Neuron (in vitro differentiated cells): Measurements from ENCODE around the gene HIVEP2.

Experiments used
- H2AFZ ChIP-seq: one replicate; pipeline ENCODE4 v1.6.1; 2013; ENCODE audit warnings: low read depth, mild to moderate bottlenecking, inconsistent platforms, low read length, moderate library complexity
- H3K27me3 ChIP-seq: one replicate; pipeline ENCODE4 v1.6.1; 2013; ENCODE audit warnings: low read length; ENCODE audit not compliant: insufficient read depth
- H3K36me3 ChIP-seq: one replicate; pipeline ENCODE4 v1.6.1; 2013; ENCODE audit warnings: low read length; ENCODE audit not compliant: insufficient read depth
- H3K4me1 ChIP-seq: one replicate; pipeline ENCODE4 v1.6.1; 2013; ENCODE audit warnings: low read length; ENCODE audit not compliant: insufficient read depth
- H3K4me3 ChIP-seq: 2 replicates; pipeline ENCODE4 v1.5.1; 2013; ENCODE audit warnings: mild to moderate bottlenecking, low read length, moderate library complexity
- H3K9me3 ChIP-seq: one replicate; pipeline ENCODE4 v1.6.1; 2013; ENCODE audit warnings: low read length

The HIVEP2 gene

GRCh38 chr6:142844065-142844755, 100.8 kb downstream of the HIVEP2 start:
- H3K9me3 ChIP-seq: peaks cover 2% of the 10 kb centered on the region
- no peak overlapping the region for H2AFZ ChIP-seq
- H3K4me1 ChIP-seq: peaks cover 30% of the 10 kb centered on the region
- no peaks in the 10 kb centered on the region for H3K36me3 ChIP-seq
- H3K4me3 ChIP-seq: no peak overlapping the region
- H3K27me3 ChIP-seq: no peaks in the 10 kb centered on the region

GRCh38 chr6:142843361-142843760, 101.6 kb downstream of the HIVEP2 start:
- Histone ChIP-seq H3K36me3 (no peaks in the 10 kb centered on the region), H3K4me1 (peaks cover 30% of the 10 kb centered on the region), H3K27me3 (no peaks in the 10 kb centered on the region), H3K9me3 (peaks cover 2% of the 10 kb centered on the region), H3K4me3 (no peak overlapping the region), H2AFZ (no peak overlapping the region)

GRCh38 chr6:142842418-142843261, 102.3 kb downstream of the HIVEP2 start:
- peaks cover 2% of the 10 kb centered on the region for H3K9me3 ChIP-seq
- H3K4me1 ChIP-seq: peaks cover 30% of the 10 kb centered on the region
- no peak overlapping the region for H2AFZ ChIP-seq
- H3K27me3 ChIP-seq: no peaks in the 10 kb centered on the region
- no peaks in the 10 kb centered on the region for H3K36me3 ChIP-seq
- no peak overlapping the region for H3K4me3 ChIP-seq

- Histone ChIP-seq H3K4me3 (no peak overlapping the region), H3K4me1 (peaks cover 28% of the 10 kb centered on the region), H3K9me3 (peaks cover 2% of the 10 kb centered on the region), H2AFZ (no peak overlapping the region), H3K36me3 (no peaks in the 10 kb centered on the region), H3K27me3 (no peaks in the 10 kb centered on the region)
Measured at GRCh38 chr6:142841915-142842314, 103.1 kb downstream of the HIVEP2 start.

- Histone ChIP-seq H2AFZ (no peak overlapping the region), H3K36me3 (no peaks in the 10 kb centered on the region)
Measured at GRCh38 chr6:142839686-142840040, 105.3 kb downstream of the HIVEP2 start.

GRCh38 chr6:142838821-142839685, 105.9 kb downstream of the HIVEP2 start:
- Histone ChIP-seq H3K36me3 (no peaks in the 10 kb centered on the region), H2AFZ (no peak overlapping the region), H3K27me3 (no peaks in the 10 kb centered on the region), H3K4me3 (no peak overlapping the region), H3K4me1 (peaks cover 6% of the 10 kb centered on the region), H3K9me3 (peaks cover 2% of the 10 kb centered on the region)

More at GRCh38 chr6:142839686-142840040, 105.3 kb downstream of the HIVEP2 start:
- H3K4me1 ChIP-seq: peaks cover 9% of the 10 kb centered on the region
- H3K9me3 ChIP-seq: peaks cover 2% of the 10 kb centered on the region
- H3K4me3 ChIP-seq: no peak overlapping the region
- no peaks in the 10 kb centered on the region for H3K27me3 ChIP-seq

- no peaks in the 10 kb centered on the region for H3K36me3 ChIP-seq
- no peaks in the 10 kb centered on the region for H3K9me3 ChIP-seq
- no peaks in the 10 kb centered on the region for H3K27me3 ChIP-seq
- H3K4me1 ChIP-seq: no peaks in the 10 kb centered on the region
- no peak overlapping the region for H2AFZ ChIP-seq
- no peak overlapping the region for H3K4me3 ChIP-seq
Measured at GRCh38 chr6:142835787-142836535, 109.0 kb downstream of the HIVEP2 start.

- no peaks in the 10 kb centered on the region for H3K27me3 ChIP-seq
- H3K9me3 ChIP-seq: no peaks in the 10 kb centered on the region
- H3K36me3 ChIP-seq: no peaks in the 10 kb centered on the region
- no peaks in the 10 kb centered on the region for H3K4me1 ChIP-seq
- H3K4me3 ChIP-seq: no peak overlapping the region
- no peak overlapping the region for H2AFZ ChIP-seq
Measured at GRCh38 chr6:142834853-142835252, 110.1 kb downstream of the HIVEP2 start.

GRCh38 chr6:142833798-142834197, 111.2 kb downstream of the HIVEP2 start:
- Histone ChIP-seq H3K4me3 (no peak overlapping the region), H3K4me1 (no peaks in the 10 kb centered on the region)

GRCh38 chr6:142833054-142833453, 111.9 kb downstream of the HIVEP2 start:
- H3K27me3 ChIP-seq: no peaks in the 10 kb centered on the region
- H3K4me1 ChIP-seq: no peaks in the 10 kb centered on the region
- no peak overlapping the region for H2AFZ ChIP-seq
- H3K9me3 ChIP-seq: no peaks in the 10 kb centered on the region
- no peak overlapping the region for H3K4me3 ChIP-seq
- H3K36me3 ChIP-seq: no peaks in the 10 kb centered on the region

More at GRCh38 chr6:142833798-142834197, 111.2 kb downstream of the HIVEP2 start:
- H3K36me3 ChIP-seq: no peaks in the 10 kb centered on the region
- H3K9me3 ChIP-seq: no peaks in the 10 kb centered on the region
- no peaks in the 10 kb centered on the region for H3K27me3 ChIP-seq
- H2AFZ ChIP-seq: no peak overlapping the region

GRCh38 chr6:142830807-142831206, 114.2 kb downstream of the HIVEP2 start:
- Histone ChIP-seq H3K27me3 (no peaks in the 10 kb centered on the region), H3K36me3 (no peaks in the 10 kb centered on the region), H3K4me1 (no peaks in the 10 kb centered on the region), H3K4me3 (no peak overlapping the region), H3K9me3 (no peaks in the 10 kb centered on the region), H2AFZ (no peak overlapping the region)

- Histone ChIP-seq H3K9me3 (no peaks in the 10 kb centered on the region), H3K36me3 (no peaks in the 10 kb centered on the region), H3K4me1 (no peaks in the 10 kb centered on the region)
Measured at GRCh38 chr6:142830116-142830710, 114.8 kb downstream of the HIVEP2 start.

More at GRCh38 chr6:142830116-142830710, 114.8 kb downstream of the HIVEP2 start:
- Histone ChIP-seq H3K4me3 (no peak overlapping the region), H3K27me3 (no peaks in the 10 kb centered on the region), H2AFZ (no peak overlapping the region)
